Uterus (tissue), 4 donors: ENCODE results near the gene MRPL1. TPM values are rescaled to one million over a fixed set of nuclear protein-coding genes. Genes with fewer than 3 reads are reported as not detected.

Source experiments
- DNase-seq, 2 donors: peaks; one replicate each; pipeline ENCODE4 v3.0.0-alpha.2; 2019 to 2020
- H3K27ac ChIP-seq, 2 donors: fragments of 200-600 bp; sonication (generic); 1 replicate in 1 of 2; 2 replicates in 1 of 2; pipeline ENCODE4 v1.5.1; 2016 to 2018
- H3K27me3 ChIP-seq, 2 donors: fragments of 200-600 bp; sonication (generic); one replicate each; pipeline ENCODE4 v1.5.1; 2018 to 2019; ENCODE audit warnings: control low read depth in 1 of 2
- H3K36me3 ChIP-seq, 2 donors: fragments of 200-600 bp; sonication (generic); one replicate each; pipeline ENCODE4 v1.5.1; 2019; ENCODE audit warnings: control low read depth in 1 of 2
- H3K4me1 ChIP-seq, 2 donors: fragments of 200-600 bp; sonication (generic); one replicate each; pipeline ENCODE4 v1.5.1; 2018 to 2019; ENCODE audit warnings: control low read depth in 1 of 2
- H3K4me3 ChIP-seq, 2 donors: fragments of 200-600 bp; sonication (generic); 1 replicate in 1 of 2; 2 replicates in 1 of 2; pipeline ENCODE4 v1.5.1; 2018 to 2019; ENCODE audit warnings: mild to moderate bottlenecking in 1 of 2
- H3K9me3 ChIP-seq, 2 donors: fragments of 200-600 bp; sonication (generic); one replicate each; pipeline ENCODE4 v1.5.1; 2019; ENCODE audit warnings: control low read depth in 1 of 2
- POLR2A ChIP-seq, 2 donors: fragments of 450-650 bp; IDR thresholded peaks; one replicate each; pipeline ENCODE4 v1.6.1; 2016; ENCODE audit warnings: antibody characterized with exemption in 2 of 2, mild to moderate bottlenecking in 1 of 2, moderate library complexity in 1 of 2
- intact Hi-C: fragments of 100-400 bp; cut with DNase I; formaldehyde crosslinking; loops from one replicate; pipeline ENCODE4 v1.15.1; 2023; ENCODE audit warnings: low total_unique reads
- total RNA-seq, 4 donors: library from RNA; depleted of rRNA in 3 of 4; stranded (reverse); fragments of >200 nt in 3 of 4; gene quantifications; one replicate each; pipeline versions ENCODE4 v1.1.0 to v1.2.4, GENCODE V29; 2014 to 2023
- TF ChIP-seq, protein P1 (sequence below), 4 experiments: fragments of 200-600 bp in 2 of 4; fragments of 450-650 bp in 2 of 4; sonication (generic) in 2 of 4; IDR thresholded peaks; one replicate each; pipeline ENCODE4 v1.5.1; 2016 to 2019; ENCODE audit warnings: antibody characterized with exemption in 4 of 4, mild to moderate bottlenecking in 2 of 4, moderate library complexity in 1 of 4
- donor health status: DM: yes; HTN: yes; CAD: no.

The MRPL1 gene
- total RNA-seq, 4 donors from 2014 or later: 15.1 to 75.9 (median 34.8) TPM

- Histone ChIP-seq H3K27me3 (no peaks in the 10 kb centered on the region), H3K27ac (peak overlapping the region in 1 of 2 donors; percentile 22), H3K4me3 (no peak overlapping the region), H3K4me1 (no peaks in the 10 kb centered on the region), H3K9me3 (no peaks in the 10 kb centered on the region), H3K36me3 (no peaks in the 10 kb centered on the region)
- intact Hi-C loops: no loop called here
- DNase-seq: no peak
- TF ChIP-seq, protein P1, sequence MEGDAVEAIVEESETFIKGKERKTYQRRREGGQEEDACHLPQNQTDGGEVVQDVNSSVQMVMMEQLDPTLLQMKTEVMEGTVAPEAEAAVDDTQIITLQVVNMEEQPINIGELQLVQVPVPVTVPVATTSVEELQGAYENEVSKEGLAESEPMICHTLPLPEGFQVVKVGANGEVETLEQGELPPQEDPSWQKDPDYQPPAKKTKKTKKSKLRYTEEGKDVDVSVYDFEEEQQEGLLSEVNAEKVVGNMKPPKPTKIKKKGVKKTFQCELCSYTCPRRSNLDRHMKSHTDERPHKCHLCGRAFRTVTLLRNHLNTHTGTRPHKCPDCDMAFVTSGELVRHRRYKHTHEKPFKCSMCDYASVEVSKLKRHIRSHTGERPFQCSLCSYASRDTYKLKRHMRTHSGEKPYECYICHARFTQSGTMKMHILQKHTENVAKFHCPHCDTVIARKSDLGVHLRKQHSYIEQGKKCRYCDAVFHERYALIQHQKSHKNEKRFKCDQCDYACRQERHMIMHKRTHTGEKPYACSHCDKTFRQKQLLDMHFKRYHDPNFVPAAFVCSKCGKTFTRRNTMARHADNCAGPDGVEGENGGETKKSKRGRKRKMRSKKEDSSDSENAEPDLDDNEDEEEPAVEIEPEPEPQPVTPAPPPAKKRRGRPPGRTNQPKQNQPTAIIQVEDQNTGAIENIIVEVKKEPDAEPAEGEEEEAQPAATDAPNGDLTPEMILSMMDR (IDR thresholded peaks at IDR 0.05): no peak
- no peak for TF ChIP-seq POLR2A (IDR thresholded peaks at IDR 0.05)
Observed at GRCh38 chr4:77921701-77922100, 59.1 kb downstream of the MRPL1 start.

- peak overlapping the region in 1 of 2 donors; percentile 22 for H3K27ac ChIP-seq
- H3K36me3 ChIP-seq: no peaks in the 10 kb centered on the region
- DNase-seq: no peak
- H3K4me3 ChIP-seq: no peak overlapping the region
- H3K27me3 ChIP-seq: no peaks in the 10 kb centered on the region
- no peaks in the 10 kb centered on the region for H3K4me1 ChIP-seq
- H3K9me3 ChIP-seq: no peaks in the 10 kb centered on the region
- intact Hi-C loops: no loop called here
- no peak for TF ChIP-seq POLR2A (IDR thresholded peaks at IDR 0.05)
- TF ChIP-seq, protein P1 (IDR thresholded peaks at IDR 0.05): no peak
Observed at GRCh38 chr4:77922158-77923094, 59.8 kb downstream of the MRPL1 start.

GRCh38 chr4:77927991-77928925 is 65.6 kb downstream of the MRPL1 start:
- no peak for DNase-seq
- H3K9me3 ChIP-seq: no peaks in the 10 kb centered on the region
- no peaks in the 10 kb centered on the region for H3K36me3 ChIP-seq
- H3K27me3 ChIP-seq: no peaks in the 10 kb centered on the region
- no peaks in the 10 kb centered on the region for H3K4me1 ChIP-seq
- TF ChIP-seq POLR2A (IDR thresholded peaks at IDR 0.05): no peak
- H3K4me3 ChIP-seq: no peak overlapping the region
- intact Hi-C loops: no loop called here
- peak overlapping the region in 1 of 2 donors; percentile 21 for H3K27ac ChIP-seq

DNA sequence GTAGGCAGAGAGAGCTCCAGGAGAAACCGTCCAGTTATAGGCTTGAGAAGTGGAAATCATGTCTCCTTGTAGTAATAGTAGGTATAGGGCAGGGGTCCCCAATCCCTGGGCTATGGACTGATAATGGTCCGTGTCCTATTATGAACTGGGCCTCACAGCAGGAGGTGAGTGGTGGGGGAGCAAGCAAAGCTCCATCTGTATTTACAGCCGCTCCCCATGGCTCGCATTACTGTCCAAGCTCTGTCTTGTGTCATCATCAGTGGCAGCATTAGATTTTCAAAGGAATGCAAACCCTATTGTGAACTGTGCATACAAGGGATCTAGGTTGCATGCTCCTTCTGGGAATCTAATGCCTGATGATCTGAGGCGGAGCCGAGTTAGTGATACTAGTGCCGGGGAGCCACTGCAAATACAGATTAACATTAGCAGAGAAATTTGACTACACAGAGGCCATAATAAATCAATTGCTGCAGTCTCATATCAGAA is 67.6 kb downstream of the MRPL1 start:
- TF ChIP-seq, protein P1 (IDR thresholded peaks at IDR 0.05): no peak
- TF ChIP-seq POLR2A (IDR thresholded peaks at IDR 0.05): no peak
- H3K27ac ChIP-seq: no peak overlapping the region
- H3K36me3 ChIP-seq: no peaks in the 10 kb centered on the region
- intact Hi-C loops: no loop called here
- H3K4me3 ChIP-seq: no peak overlapping the region
- DNase-seq: no peak
- H3K27me3 ChIP-seq: no peaks in the 10 kb centered on the region
- no peaks in the 10 kb centered on the region for H3K9me3 ChIP-seq
- no peaks in the 10 kb centered on the region for H3K4me1 ChIP-seq

GRCh38 chr4:77930876-77931275 is 68.2 kb downstream of the MRPL1 start:
- Histone ChIP-seq H3K4me3 (no peak overlapping the region), H3K9me3 (no peaks in the 10 kb centered on the region), H3K36me3 (no peaks in the 10 kb centered on the region), H3K27me3 (no peaks in the 10 kb centered on the region), H3K27ac (no peak overlapping the region), H3K4me1 (no peaks in the 10 kb centered on the region)
- DNase-seq: no peak
- intact Hi-C loops: no loop called here
- no peak for TF ChIP-seq POLR2A (IDR thresholded peaks at IDR 0.05)
- TF ChIP-seq, protein P1 (IDR thresholded peaks at IDR 0.05): no peak
